Trophoblast cell (in vitro differentiated cells and primary cell): Measurements from ENCODE around the gene MACROD2.

Experiments
- DNase-seq, 2 donors: peaks; one replicate each; pipeline ENCODE4 v3.0.0-alpha.2; 2016
- H2AFZ ChIP-seq: 2 replicates; pipeline ENCODE4 v1.6.1; 2013; ENCODE audit warnings: low read length, moderate library complexity, mild to moderate bottlenecking; ENCODE audit not compliant: insufficient read depth, poor library complexity
- H2AK5ac ChIP-seq: 2 replicates; pipeline ENCODE4 v1.6.1; 2013; ENCODE audit warnings: mild to moderate bottlenecking, low read length
- H2BK120ac ChIP-seq: 2 replicates; pipeline ENCODE4 v1.6.1; 2013; ENCODE audit warnings: low read length, mild to moderate bottlenecking, moderate library complexity; ENCODE audit not compliant: insufficient read depth, poor library complexity
- H2BK12ac ChIP-seq: 2 replicates; pipeline ENCODE4 v1.6.1; 2013; ENCODE audit warnings: mild to moderate bottlenecking, low read length, moderate library complexity
- H2BK5ac ChIP-seq: 2 replicates; pipeline ENCODE4 v1.6.1; 2013; ENCODE audit warnings: low read length, low read depth, moderate library complexity, mild to moderate bottlenecking; ENCODE audit not compliant: poor library complexity
- H3K14ac ChIP-seq: 2 replicates; pipeline ENCODE4 v1.6.1; 2013; ENCODE audit warnings: mild to moderate bottlenecking, low read length
- H3K18ac ChIP-seq: 2 replicates; pipeline ENCODE4 v1.6.1; 2013; ENCODE audit warnings: mild to moderate bottlenecking, low read length
- H3K23ac ChIP-seq: 2 replicates; pipeline ENCODE4 v1.6.1; 2013; ENCODE audit warnings: low read length
- H3K27ac ChIP-seq: 2 replicates; pipeline ENCODE4 v1.5.1; 2013; ENCODE audit warnings: low read depth, mild to moderate bottlenecking, inconsistent platforms, low read length, moderate library complexity
- H3K27me3 ChIP-seq: 2 replicates; pipeline ENCODE4 v1.6.1; 2013; ENCODE audit warnings: inconsistent platforms, mild to moderate bottlenecking, low read length, moderate library complexity; ENCODE audit not compliant: insufficient read depth
- H3K36me3 ChIP-seq, 2 experiments: 1 replicate in 1 of 2; 2 replicates in 1 of 2; pipeline ENCODE4 v1.6.1; 2013; ENCODE audit warnings: low read length in 2 of 2, mild to moderate bottlenecking in 2 of 2, moderate library complexity in 1 of 2; ENCODE audit not compliant: insufficient read depth in 2 of 2, control insufficient read depth in 1 of 2
- H3K4ac ChIP-seq: 2 replicates; pipeline ENCODE4 v1.6.1; 2013; ENCODE audit warnings: low read depth, mild to moderate bottlenecking, low read length, moderate library complexity
- H3K4me1 ChIP-seq, 2 experiments: 1 replicate in 1 of 2; 2 replicates in 1 of 2; pipeline ENCODE4 v1.6.1; 2013; ENCODE audit warnings: low read length in 2 of 2, mild to moderate bottlenecking in 2 of 2, moderate library complexity in 1 of 2; ENCODE audit not compliant: insufficient read depth in 2 of 2, control insufficient read depth in 1 of 2
- H3K4me2 ChIP-seq: 2 replicates; pipeline ENCODE4 v1.6.1; 2013; ENCODE audit warnings: inconsistent platforms, mild to moderate bottlenecking, low read length, moderate library complexity
- H3K4me3 ChIP-seq: 2 replicates; pipeline ENCODE4 v1.5.1; 2013; ENCODE audit warnings: mild to moderate bottlenecking, low read depth, low read length, inconsistent platforms
- H3K79me1 ChIP-seq: one replicate; pipeline ENCODE4 v1.6.1; 2013; ENCODE audit warnings: low read length
- H3K79me2 ChIP-seq: 2 replicates; pipeline ENCODE4 v1.6.1; 2013; ENCODE audit warnings: low read length, mild to moderate bottlenecking; ENCODE audit not compliant: control insufficient read depth, insufficient read depth, poor library complexity
- H3K9ac ChIP-seq: 2 replicates; pipeline ENCODE4 v1.6.1; 2013; ENCODE audit warnings: mild to moderate bottlenecking, low read length
- H3K9me3 ChIP-seq: 2 replicates; pipeline ENCODE4 v1.6.1; 2013; ENCODE audit warnings: low read depth, mild to moderate bottlenecking, control low read depth, inconsistent platforms, low read length; ENCODE audit not compliant: insufficient read depth
- H4K12ac ChIP-seq: 2 replicates; pipeline ENCODE4 v1.6.1; 2013; ENCODE audit warnings: low read depth, mild to moderate bottlenecking, low read length, moderate library complexity
- H4K8ac ChIP-seq: 2 replicates; pipeline ENCODE4 v1.6.1; 2013; ENCODE audit warnings: low read depth, mild to moderate bottlenecking, low read length, moderate library complexity
- H4K91ac ChIP-seq: one replicate; pipeline ENCODE4 v1.6.1; 2013; ENCODE audit warnings: low read depth, mild to moderate bottlenecking, low read length, moderate library complexity
- WGBS: extraction: QIAGEN DNeasy Blood & Tissue Kit; methylation state at CpG from one replicate; pipeline ENCODE4 v1.1.7; 2013; ENCODE audit warnings: missing lambda C conversion rate; ENCODE audit not compliant: insufficient read length, insufficient coverage; ENCODE audit errors: extremely low coverage; 5-methylcytosine and 5-hydroxymethylcytosine counted together

Gene MACROD2

GRCh38 chr20:14782731-14783130 is 787.4 kb downstream of the MACROD2 start:
- Histone ChIP-seq H2BK12ac (no peak overlapping the region), H2BK5ac (no peak overlapping the region), H3K36me3 (no peaks in the 10 kb centered on the region), H2AK5ac (no peak overlapping the region), H3K4me2 (no peak overlapping the region), H3K27me3 (no peaks in the 10 kb centered on the region), H4K12ac (no peak overlapping the region), H3K4me1 (no peaks in the 10 kb centered on the region), H3K23ac (no peak overlapping the region), H4K91ac (no peak overlapping the region), H3K18ac (no peak overlapping the region), H3K27ac (no peak overlapping the region), H3K79me2 (no peaks in the 10 kb centered on the region), H4K8ac (no peak overlapping the region), H3K4ac (no peak overlapping the region), H2BK120ac (no peak overlapping the region), H3K79me1 (no peaks in the 10 kb centered on the region), H2AFZ (no peak overlapping the region), H3K4me3 (no peak overlapping the region), H3K14ac (no peak overlapping the region), H3K9me3 (no peaks in the 10 kb centered on the region), H3K9ac (no peak overlapping the region)
- no peak for DNase-seq
- no CpG with 5 or more reads among the region's 2 CpGs for WGBS

- no peak for DNase-seq
- Histone ChIP-seq H2AK5ac (no peak overlapping the region), H3K79me1 (no peaks in the 10 kb centered on the region), H3K27ac (no peak overlapping the region), H3K4me3 (no peak overlapping the region), H4K8ac (no peak overlapping the region), H2BK120ac (no peak overlapping the region), H3K79me2 (no peaks in the 10 kb centered on the region), H3K9ac (no peak overlapping the region), H2BK12ac (no peak overlapping the region), H3K36me3 (no peaks in the 10 kb centered on the region), H3K4ac (no peak overlapping the region), H2BK5ac (no peak overlapping the region), H2AFZ (no peak overlapping the region), H3K9me3 (no peaks in the 10 kb centered on the region), H3K4me1 (no peaks in the 10 kb centered on the region), H3K14ac (no peak overlapping the region), H4K12ac (no peak overlapping the region), H3K18ac (no peak overlapping the region), H4K91ac (no peak overlapping the region), H3K4me2 (no peak overlapping the region), H3K23ac (no peak overlapping the region), H3K27me3 (no peaks in the 10 kb centered on the region)
- no CpG with 5 or more reads among the region's 2 CpGs for WGBS
Measured at GRCh38 chr20:14783766-14784165, 788.5 kb downstream of the MACROD2 start.

- H3K4me2 ChIP-seq, result no peak overlapping the region
- H3K18ac ChIP-seq, result no peak overlapping the region
- no peak overlapping the region for H3K4me3 ChIP-seq
- H3K23ac ChIP-seq, result no peak overlapping the region
- WGBS, result no CpG with 5 or more reads among the region's 3 CpGs
- H3K4me1 ChIP-seq, result no peaks in the 10 kb centered on the region
- no peak overlapping the region for H4K12ac ChIP-seq
- H3K36me3 ChIP-seq, result no peaks in the 10 kb centered on the region
- no peak overlapping the region for H3K9ac ChIP-seq
- H3K27ac ChIP-seq, result no peak overlapping the region
- no peaks in the 10 kb centered on the region for H3K27me3 ChIP-seq
- no peak for DNase-seq
- H4K8ac ChIP-seq, result no peak overlapping the region
- H3K4ac ChIP-seq, result no peak overlapping the region
- no peak overlapping the region for H2BK12ac ChIP-seq
- H2BK120ac ChIP-seq, result no peak overlapping the region
- no peak overlapping the region for H4K91ac ChIP-seq
- H2AFZ ChIP-seq, result peak overlapping the region; percentile 78
- no peaks in the 10 kb centered on the region for H3K79me2 ChIP-seq
- no peak overlapping the region for H2AK5ac ChIP-seq
- H3K79me1 ChIP-seq, result no peaks in the 10 kb centered on the region
- no peak overlapping the region for H2BK5ac ChIP-seq
- H3K14ac ChIP-seq, result no peak overlapping the region
- no peaks in the 10 kb centered on the region for H3K9me3 ChIP-seq
Measured at GRCh38 chr20:14785065-14785743, 789.9 kb downstream of the MACROD2 start.

GRCh38 chr20:14790190-14790589 is 794.9 kb downstream of the MACROD2 start:
- no peak overlapping the region for H4K12ac ChIP-seq
- H3K36me3 ChIP-seq, result no peaks in the 10 kb centered on the region
- H2BK120ac ChIP-seq, result no peak overlapping the region
- no peaks in the 10 kb centered on the region for H3K4me1 ChIP-seq
- H2AFZ ChIP-seq, result no peak overlapping the region
- no peak overlapping the region for H2BK12ac ChIP-seq
- no peaks in the 10 kb centered on the region for H3K27me3 ChIP-seq
- no peaks in the 10 kb centered on the region for H3K9me3 ChIP-seq
- H4K8ac ChIP-seq, result no peak overlapping the region
- no peak overlapping the region for H3K27ac ChIP-seq
- H2BK5ac ChIP-seq, result no peak overlapping the region
- no CpG with 5 or more reads among the region's 2 CpGs for WGBS
- no peaks in the 10 kb centered on the region for H3K79me1 ChIP-seq
- H3K14ac ChIP-seq, result no peak overlapping the region
- H3K23ac ChIP-seq, result no peak overlapping the region
- no peak overlapping the region for H4K91ac ChIP-seq
- H3K79me2 ChIP-seq, result no peaks in the 10 kb centered on the region
- H3K18ac ChIP-seq, result no peak overlapping the region
- no peak overlapping the region for H2AK5ac ChIP-seq
- no peak overlapping the region for H3K4me3 ChIP-seq
- no peak overlapping the region for H3K4me2 ChIP-seq
- H3K4ac ChIP-seq, result no peak overlapping the region
- no peak overlapping the region for H3K9ac ChIP-seq
- DNase-seq, result no peak
